HepG2 (cell line): ENCODE results near the gene ATP2B2. TPM values are rescaled to one million over a fixed set of nuclear protein-coding genes. Genes with fewer than 3 reads are reported as not detected.

ENCODE experiments used
- JUND ChIP-seq: sonication (generic); formaldehyde crosslinking; IDR thresholded peaks from 2 replicates; pipeline ENCODE4 v1.8.0; 2022; ENCODE audit warnings: mild to moderate bottlenecking, missing genetic modification reagents
- THAP9 ChIP-seq: sonication (generic); formaldehyde crosslinking; IDR thresholded peaks from 2 replicates; pipeline ENCODE4; 2020; ENCODE audit warnings: missing genetic modification reagents, mild to moderate bottlenecking, borderline replicate concordance
- ZHX2 ChIP-seq, 2 experiments: sonication (generic) in 1 of 2; formaldehyde crosslinking in 1 of 2; IDR thresholded peaks; 2 replicates each; pipeline versions ENCODE4 v1.6.1 to v1.9.0; 2014 to 2022; ENCODE audit warnings: antibody characterized with exemption in 1 of 2, borderline replicate concordance in 1 of 2, inconsistent platforms in 1 of 2, low read depth in 1 of 2, missing genetic modification reagents in 1 of 2
- ZNF629 ChIP-seq: sonication (generic); formaldehyde crosslinking; conservative IDR thresholded peaks from 2 replicates; pipeline ENCODE4 v1.5.0; 2020; ENCODE audit warnings: missing genetic modification reagents
- ZNF713 ChIP-seq: sonication (generic); formaldehyde crosslinking; IDR thresholded peaks from 2 replicates; pipeline ENCODE4 v1.4.0; 2020; ENCODE audit warnings: mild to moderate bottlenecking, missing genetic modification reagents
- ZNF724P ChIP-seq: sonication (generic); formaldehyde crosslinking; IDR thresholded peaks from 2 replicates; pipeline ENCODE4 v1.8.0; 2022; ENCODE audit warnings: missing genetic modification reagents, borderline replicate concordance
- ZSCAN30 ChIP-seq: sonication (generic); formaldehyde crosslinking; IDR thresholded peaks from 2 replicates; pipeline ENCODE4 v1.5.0; 2020; ENCODE audit warnings: mild to moderate bottlenecking, missing genetic modification reagents
- polyA plus RNA-seq, 8 experiments: library from polyadenylated mRNA; depleted of rRNA in 3 of 8; stranded (reverse) in 7 of 8; unstranded in 1 of 8; fragments of >200 nt; fragmentation: Illumina TruSeq in 4 of 8; extraction: Trizol in 4 of 8; gene quantifications; 2 replicates each; pipeline versions ENCODE4 v1.2.1 to v1.2.3, GENCODE V29; 2011 to 2016; ENCODE audit warnings: low read depth in 4 of 8, missing spikeins in 1 of 8, mixed read lengths in 1 of 8; ENCODE audit not compliant: insufficient read depth in 1 of 8
- total RNA-seq, 5 experiments: library from RNA; depleted of rRNA; stranded (reverse); fragments of >200 nt; fragmentation: Illumina TruSeq; extraction: Trizol; gene quantifications; 2 replicates each; pipeline ENCODE4 v1.2.3, GENCODE V29; 2016; ENCODE audit warnings: low read depth in 1 of 5
- TF ChIP-seq, protein P1 (sequence below): sonication (generic); formaldehyde crosslinking; IDR thresholded peaks from 2 replicates; pipeline ENCODE4 v1.4.0; 2020; ENCODE audit warnings: missing genetic modification reagents, borderline replicate concordance
- TF ChIP-seq, protein P2 (sequence below): sonication (generic); formaldehyde crosslinking; conservative IDR thresholded peaks from 2 replicates; pipeline ENCODE4 v1.8.0; 2022; ENCODE audit warnings: missing genetic modification reagents

The ATP2B2 gene
- total and polyA plus RNA-seq, 2 of the 13 experiments (the other 11 are each of a cell fraction or from before 2014, with no cell fraction given), result 1.5 to 2.3 TPM

DNA sequence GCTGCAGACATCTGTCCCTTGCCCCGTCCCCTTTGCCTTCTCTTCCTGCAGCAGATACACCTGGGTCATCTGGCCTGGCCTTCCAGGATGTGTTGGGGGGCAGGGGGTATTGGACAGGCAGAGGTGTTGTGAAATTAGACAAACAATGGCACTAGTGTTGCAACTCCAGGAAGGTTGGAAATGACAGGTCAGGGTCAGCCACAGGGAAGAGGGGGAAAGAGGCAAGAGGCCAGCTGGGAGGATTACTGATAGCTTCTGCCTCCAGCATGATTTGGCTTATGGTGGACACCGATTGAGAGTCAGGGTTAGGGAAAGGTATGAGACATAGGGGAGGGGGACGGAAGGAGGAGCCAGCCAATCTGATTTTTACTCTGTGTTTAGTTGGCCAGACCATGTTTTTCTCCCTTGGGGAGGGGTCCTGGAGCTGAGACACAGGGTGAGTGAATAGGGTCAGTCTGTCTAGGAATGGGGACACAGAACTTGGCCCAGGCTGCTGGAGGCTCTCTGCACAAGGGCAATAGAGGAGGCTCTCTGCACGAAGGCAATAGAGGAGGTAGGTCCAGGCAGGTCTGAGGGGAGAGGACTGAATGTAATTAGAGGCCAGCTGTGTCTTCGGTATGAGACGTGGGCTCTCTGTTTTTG lies 3.4 kb upstream of the ATP2B2 start (continued):
- TF ChIP-seq THAP9 (CRISPR knock-in tag), result peak; percentile 55; the same call in 1 of the 2 replicates
- 0 out of 2 replicates have a peak, but pooled peaks have one; percentile 57 for TF ChIP-seq ZNF713 (CRISPR knock-in tag)
- TF ChIP-seq ZNF629 (CRISPR knock-in tag), result no peak; the same call in 1 of the 2 replicates
- TF ChIP-seq, protein P1, sequence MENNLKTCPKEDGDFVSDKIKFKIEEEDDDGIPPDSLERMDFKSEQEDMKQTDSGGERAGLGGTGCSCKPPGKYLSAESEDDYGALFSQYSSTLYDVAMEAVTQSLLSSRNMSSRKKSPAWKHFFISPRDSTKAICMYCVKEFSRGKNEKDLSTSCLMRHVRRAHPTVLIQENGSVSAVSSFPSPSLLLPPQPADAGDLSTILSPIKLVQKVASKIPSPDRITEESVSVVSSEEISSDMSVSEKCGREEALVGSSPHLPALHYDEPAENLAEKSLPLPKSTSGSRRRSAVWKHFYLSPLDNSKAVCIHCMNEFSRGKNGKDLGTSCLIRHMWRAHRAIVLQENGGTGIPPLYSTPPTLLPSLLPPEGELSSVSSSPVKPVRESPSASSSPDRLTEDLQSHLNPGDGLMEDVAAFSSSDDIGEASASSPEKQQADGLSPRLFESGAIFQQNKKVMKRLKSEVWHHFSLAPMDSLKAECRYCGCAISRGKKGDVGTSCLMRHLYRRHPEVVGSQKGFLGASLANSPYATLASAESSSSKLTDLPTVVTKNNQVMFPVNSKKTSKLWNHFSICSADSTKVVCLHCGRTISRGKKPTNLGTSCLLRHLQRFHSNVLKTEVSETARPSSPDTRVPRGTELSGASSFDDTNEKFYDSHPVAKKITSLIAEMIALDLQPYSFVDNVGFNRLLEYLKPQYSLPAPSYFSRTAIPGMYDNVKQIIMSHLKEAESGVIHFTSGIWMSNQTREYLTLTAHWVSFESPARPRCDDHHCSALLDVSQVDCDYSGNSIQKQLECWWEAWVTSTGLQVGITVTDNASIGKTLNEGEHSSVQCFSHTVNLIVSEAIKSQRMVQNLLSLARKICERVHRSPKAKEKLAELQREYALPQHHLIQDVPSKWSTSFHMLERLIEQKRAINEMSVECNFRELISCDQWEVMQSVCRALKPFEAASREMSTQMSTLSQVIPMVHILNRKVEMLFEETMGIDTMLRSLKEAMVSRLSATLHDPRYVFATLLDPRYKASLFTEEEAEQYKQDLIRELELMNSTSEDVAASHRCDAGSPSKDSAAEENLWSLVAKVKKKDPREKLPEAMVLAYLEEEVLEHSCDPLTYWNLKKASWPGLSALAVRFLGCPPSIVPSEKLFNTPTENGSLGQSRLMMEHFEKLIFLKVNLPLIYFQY, result peak; percentile 93
- 0 out of 2 replicates have a peak, but pooled peaks have one; percentile 63 for TF ChIP-seq ZHX2 (IDR thresholded peaks at IDR 0.05; ENCODE audit: low read depth)
- no peak for TF ChIP-seq ZHX2 (CRISPR knock-in tag; IDR thresholded peaks at IDR 0.05; ENCODE audit: borderline replicate concordance)
- peak; percentile 90; the same call in 1 of the 2 replicates for TF ChIP-seq ZNF724P (CRISPR knock-in tag)
- TF ChIP-seq JUND (CRISPR knock-in tag), result peak; percentile 73; the same call in 1 of the 2 replicates
- TF ChIP-seq ZSCAN30 (CRISPR knock-in tag), result no peak
- TF ChIP-seq, protein P2, sequence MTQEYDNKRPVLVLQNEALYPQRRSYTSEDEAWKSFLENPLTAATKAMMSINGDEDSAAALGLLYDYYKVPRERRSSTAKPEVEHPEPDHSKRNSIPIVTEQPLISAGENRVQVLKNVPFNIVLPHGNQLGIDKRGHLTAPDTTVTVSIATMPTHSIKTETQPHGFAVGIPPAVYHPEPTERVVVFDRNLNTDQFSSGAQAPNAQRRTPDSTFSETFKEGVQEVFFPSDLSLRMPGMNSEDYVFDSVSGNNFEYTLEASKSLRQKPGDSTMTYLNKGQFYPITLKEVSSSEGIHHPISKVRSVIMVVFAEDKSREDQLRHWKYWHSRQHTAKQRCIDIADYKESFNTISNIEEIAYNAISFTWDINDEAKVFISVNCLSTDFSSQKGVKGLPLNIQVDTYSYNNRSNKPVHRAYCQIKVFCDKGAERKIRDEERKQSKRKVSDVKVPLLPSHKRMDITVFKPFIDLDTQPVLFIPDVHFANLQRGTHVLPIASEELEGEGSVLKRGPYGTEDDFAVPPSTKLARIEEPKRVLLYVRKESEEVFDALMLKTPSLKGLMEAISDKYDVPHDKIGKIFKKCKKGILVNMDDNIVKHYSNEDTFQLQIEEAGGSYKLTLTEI, result no peak
